ENCODE results near the gene TMEM121.
A peak's percentile ranks its signal among the peaks of the same experiment; 100 is the strongest.

TMEM121 gene

DNA sequence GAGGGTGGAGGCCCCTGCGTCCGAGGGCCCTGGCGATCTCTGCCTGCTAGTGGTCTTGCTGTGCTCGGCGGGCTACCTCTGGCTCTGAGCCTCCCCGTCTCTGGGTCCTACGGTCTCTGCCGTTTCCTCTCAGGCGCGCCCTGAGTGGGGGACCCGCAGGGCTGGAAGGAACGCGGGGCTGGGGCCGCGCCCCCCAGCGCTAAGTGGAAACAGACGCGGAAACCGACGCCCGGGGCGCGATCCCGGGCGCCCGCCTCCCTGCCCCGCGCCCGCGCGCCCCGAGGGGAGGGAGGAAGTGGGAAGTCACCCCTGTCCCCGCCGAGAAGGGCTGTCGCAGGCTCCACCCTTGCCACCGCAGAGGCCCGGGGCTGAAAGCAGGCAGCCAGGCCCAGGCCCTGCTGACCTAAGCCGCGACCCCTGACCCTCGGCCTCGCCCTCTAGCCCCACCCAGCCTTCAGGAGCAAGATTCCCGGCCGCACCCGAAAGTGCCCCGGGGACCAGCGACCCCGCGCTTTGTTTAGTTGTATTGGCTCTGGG lies 38.9 kb upstream of the TMEM121 start:
- DNase-seq, result peak; percentile 63 to 73

GRCh38 chr14:105487986-105488777 lies 38.2 kb upstream of the TMEM121 start:
- peak; percentile 39 to 47 for DNase-seq

DNA sequence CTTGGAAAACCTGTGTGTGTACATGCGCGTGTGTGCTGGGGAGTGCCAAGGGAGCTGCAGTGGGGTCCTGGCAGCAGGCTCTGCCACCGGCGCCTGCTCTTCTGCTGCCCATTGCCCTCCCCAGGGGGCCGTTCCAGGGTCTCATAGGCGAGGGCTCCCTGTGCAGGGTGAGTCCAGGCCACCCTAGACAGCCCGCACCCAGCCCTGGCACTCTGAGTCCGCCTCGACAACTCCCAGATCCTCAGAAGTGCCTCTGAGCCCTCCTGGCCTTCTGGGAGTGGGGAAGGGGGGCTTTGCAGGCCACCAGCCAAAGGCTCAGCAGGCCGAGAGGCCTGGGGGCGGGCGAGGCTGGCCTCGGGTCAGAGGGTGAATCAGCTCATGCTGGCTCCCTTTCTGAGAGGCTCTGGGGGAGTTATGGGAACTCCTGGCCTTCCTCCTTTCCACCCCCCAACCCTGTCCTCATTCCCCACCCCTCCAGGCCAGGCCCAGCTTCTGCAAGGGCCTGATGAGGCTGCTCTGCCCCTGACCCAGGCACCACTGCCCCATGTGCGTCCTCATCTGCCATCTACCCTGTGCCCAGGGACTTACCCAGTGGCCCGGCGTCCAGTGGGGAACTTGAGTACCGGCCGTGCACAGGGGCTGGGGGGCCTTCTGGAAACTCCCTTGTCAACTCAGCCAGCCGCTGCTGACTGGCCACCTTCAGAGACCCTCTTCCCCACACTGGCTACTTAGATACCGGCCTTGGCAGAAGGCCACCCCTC lies 37.4 kb upstream of the TMEM121 start:
- no peak for DNase-seq

DNA sequence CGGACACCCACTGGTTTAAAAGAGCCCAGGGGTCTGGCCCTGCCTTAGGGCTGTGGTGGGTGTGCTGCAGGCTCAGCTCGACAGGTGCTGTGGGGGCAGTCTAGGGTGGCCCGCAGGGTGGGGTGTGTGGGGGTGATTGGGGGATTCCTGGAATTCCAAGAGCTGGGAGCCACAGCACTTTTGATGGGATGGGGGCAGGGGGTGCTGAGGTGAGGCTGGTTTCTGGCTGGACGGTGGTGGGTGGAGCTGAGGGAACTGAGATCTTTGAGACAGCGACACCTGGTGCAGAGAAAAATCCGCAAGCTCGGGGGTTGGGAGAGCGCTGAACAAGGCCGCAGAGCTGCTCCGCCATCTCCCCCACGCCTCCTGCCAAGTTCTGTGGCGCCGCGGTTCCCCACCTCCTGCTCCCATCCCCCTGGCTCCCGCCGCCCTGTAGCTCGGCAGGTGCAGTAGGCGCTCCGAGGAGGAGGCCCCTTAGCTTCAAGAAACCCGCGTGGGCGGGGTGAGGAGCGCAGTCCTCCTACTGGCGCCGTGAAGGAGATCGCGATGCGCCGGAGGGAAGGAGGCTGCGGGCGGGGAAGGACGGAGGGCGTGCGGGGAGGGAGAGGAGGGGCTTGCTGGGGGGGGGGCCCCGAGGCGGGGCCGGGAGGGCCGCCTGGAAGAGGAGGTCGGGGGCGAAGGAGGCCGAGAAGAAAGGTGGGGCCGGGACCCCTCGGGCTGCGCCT lies 36.7 kb upstream of the TMEM121 start:
- peak; percentile 86 to 89 for DNase-seq

GRCh38 chr14:105490267-105490571 lies 36.2 kb upstream of the TMEM121 start:
- DNase-seq, result peak in 1 of 2 experiments; percentile 38

- DNase-seq, result peak; percentile 98 to 99
Observed at GRCh38 chr14:105490572-105491365, 35.6 kb upstream of the TMEM121 start, which contains the start of gene TEDC1. Gene TEDC1 (plus strand): TSS chr14:105491246. CDS start chr14:105491376, 130 bp downstream.

DNA sequence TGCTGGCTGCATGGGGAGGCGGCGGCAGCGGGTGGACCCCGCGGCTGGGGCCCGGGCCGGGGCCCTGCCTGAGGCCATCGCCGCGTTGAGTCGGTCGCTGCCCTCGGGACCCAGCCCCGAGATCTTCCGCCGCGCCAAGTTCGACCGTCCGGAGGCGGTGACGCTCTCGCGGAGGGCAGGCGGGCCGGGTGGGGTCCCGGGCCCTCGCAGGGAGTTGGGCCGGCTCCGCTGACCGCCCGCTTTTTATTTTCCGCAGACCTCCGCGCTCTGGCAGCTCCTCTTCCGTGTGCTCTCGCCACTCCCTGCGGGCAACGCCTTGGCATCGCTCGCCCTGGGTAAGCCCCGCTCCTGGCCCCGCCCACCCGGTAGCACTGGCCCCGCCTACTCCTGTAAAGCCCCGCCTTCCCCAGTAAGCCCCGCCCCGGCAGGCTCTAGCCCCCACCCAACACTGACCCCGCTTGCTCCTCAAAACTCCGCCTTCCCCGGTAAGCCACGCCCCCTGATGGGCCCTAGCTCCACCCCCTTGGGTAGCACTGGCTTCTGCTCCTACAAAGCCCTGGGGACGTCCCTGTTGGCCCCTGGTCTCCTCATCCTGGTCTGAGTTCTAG lies 34.9 kb upstream of the TMEM121 start:
- peak; percentile 94 to 96 for DNase-seq

DNA sequence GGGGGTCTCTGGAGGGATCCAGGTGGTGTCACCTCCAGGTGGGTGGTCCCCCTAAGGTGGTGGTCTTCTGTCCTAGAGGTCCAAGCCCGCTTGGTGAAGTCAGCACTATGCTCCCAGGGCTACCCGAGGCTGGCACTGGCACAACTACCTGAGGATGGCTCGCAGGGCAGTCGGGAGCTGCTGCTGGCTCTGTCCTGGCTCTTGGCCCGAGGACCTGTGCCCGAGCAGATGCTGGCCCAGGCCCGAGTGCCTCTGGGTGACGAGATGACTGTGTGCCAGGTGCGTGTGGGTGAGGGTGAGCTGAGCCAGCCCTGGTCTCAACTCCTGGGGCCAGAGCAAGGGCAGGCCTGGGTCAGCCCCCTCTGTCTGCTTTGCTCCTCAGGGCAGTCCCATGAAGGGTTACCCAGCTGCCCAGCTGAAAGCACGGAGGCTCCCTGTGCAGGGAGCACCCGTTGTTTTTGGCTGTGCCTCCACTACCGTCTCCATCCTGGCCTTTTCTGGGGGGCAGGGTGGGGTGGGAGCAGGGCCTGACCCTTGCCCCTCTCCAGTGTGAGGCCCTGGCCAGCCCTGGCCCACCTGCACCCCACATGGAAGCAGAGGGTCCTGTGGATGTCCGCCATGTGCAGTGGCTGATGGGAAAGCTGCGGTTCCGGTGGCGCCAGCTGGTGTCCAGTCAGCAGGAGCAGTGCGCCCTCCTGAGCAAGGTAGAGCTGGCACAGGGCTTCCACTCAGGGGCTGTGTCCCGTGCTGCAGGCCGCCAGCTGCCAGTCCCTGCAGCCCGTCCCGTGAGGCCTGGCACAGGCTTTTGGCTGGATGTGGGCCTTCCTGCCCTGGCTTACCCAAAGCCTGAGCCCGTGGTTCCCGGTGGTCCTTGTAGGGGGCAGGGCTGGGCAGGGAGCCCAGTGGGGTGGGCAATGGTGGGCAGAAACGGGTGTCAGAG lies 34.1 kb upstream of the TMEM121 start:
- no peak for DNase-seq

DNA sequence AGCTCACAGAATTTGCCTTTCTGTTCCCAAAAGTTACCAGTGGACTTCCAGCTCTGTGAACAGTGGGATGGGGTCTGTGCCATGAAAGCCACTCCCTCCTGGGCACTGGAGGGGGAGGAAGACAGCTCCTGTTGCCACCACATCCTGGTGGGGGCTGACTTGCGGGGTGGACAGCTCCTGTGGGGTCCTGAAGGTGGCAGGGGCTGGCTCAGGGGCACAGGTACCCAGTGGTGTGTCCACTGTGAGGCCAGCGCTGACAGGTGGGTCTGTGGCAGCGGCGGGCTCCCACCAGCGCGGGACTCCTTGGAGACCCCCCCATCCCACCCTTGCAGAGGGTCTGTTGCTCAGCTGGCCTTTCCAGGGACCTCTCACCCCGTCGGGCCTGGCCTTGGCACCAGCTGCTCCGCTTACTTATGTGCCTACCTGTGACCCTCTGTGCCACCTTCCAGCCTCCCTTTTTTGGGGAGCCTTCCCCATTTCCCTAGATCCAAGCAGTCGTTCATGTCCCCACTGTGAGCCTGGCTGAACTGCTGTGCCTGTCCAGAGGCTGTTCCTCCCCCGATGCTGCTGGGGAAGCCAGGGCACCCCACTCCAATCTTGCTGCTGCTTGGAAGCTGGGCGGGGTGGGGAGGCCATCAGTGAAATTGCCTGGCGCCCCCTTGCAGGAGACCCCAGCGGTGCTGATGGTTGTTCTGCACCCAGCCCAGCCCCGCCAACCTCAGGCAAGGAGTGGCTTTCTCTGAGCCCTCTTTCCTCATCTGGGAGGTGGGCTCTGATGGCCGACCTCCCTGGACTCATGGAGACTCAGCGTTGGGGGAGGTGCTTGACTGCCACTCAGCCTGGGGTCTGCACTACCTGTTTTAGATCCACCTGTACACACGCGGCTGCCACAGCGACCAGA lies 33.2 kb upstream of the TMEM121 start:
- no peak for DNase-seq

DNA sequence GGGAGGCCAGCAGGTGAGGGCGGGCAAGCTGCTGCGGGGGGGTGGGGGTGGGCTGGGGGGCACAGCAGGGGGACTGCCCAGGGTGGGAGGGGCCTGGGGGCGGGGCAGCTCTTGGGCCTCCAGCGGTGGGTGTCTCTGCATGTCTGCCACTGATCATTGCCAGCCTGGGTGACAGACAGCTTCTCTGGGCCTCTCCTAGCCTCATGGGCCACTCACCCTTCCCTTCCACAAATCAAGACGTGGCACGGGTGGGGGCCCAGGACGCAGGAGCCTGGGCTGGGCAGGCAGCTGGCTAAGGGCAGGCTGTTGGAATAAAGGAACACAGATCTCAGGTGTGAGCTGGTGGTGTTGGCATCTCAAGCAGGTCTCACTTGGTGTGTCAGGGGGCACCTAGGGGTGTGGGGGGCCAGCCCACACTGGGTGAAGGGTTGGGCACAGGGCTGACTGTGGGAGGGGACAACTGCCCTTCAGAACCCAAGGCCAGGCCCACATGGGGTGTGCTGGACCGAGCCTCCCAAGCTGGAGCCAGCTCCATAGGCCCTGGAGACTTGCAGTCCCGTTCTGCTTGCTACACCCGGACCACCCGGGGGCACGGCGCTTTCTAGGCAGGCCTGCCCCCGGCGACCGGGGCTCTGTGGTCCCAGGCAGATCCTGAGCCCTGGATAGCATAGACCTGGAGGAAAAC lies 32.3 kb upstream of the TMEM121 start:
- DNase-seq, result no peak

DNA sequence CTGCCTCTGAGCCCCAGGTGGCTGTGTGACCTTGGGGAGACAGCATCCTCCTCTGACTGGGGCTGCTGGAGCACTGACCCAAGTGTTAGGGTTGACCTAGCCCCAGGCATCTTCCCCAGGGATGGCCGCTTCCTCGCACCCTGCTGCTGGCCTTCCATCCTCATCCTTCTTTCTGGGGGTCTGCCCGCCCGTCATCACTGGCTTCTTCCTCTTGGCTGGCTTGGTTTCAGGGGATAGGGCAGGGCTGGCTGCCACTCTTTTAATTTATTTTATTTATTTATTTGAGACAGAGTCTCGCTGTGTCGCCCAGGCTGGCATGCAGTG lies 31.8 kb upstream of the TMEM121 start:
- DNase-seq, result no peak

DNA sequence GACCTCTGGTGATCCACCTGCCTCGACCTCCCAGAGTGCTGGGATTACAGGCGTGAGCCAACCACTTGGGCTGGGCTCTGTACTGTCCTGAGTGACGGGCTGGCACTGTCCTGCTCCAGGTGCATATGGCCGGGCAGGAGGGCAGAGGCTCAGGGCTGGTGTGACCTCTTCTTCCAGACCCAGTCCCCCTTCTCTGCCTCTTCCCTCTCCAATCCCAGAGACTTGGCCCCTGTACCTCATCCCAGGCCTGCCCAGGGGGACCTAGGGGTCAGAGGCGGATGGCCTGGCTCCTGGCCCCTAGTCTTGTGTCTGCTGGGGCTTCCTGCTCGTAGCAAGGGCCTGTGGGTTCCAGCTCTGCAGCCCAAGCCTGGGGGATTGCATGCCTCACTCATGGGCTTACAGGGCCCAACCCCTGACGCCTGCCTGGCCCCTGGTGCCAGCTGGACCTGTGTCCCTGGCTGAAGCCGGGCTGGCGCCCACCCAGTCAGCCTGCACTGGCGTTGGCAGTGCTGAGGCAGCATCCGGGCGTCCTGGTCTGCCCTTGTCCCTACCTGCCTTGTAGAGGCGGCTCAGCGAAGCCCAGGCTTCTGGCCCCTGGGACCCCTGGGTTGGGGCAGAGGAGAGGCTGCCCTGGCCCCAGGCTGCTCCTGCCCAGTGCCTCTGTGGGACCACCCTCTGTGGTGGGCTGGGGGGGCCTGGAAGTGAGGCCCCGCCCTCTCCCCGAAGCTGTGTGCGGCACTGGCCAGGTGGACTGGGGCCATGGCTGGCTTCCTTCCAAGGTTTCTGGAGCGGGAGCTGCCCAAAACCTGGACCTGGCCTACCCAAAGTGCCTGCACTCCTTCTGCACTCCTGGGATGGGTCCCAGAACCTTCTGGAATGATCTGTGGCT lies 31.0 kb upstream of the TMEM121 start:
- no peak for DNase-seq

DNA sequence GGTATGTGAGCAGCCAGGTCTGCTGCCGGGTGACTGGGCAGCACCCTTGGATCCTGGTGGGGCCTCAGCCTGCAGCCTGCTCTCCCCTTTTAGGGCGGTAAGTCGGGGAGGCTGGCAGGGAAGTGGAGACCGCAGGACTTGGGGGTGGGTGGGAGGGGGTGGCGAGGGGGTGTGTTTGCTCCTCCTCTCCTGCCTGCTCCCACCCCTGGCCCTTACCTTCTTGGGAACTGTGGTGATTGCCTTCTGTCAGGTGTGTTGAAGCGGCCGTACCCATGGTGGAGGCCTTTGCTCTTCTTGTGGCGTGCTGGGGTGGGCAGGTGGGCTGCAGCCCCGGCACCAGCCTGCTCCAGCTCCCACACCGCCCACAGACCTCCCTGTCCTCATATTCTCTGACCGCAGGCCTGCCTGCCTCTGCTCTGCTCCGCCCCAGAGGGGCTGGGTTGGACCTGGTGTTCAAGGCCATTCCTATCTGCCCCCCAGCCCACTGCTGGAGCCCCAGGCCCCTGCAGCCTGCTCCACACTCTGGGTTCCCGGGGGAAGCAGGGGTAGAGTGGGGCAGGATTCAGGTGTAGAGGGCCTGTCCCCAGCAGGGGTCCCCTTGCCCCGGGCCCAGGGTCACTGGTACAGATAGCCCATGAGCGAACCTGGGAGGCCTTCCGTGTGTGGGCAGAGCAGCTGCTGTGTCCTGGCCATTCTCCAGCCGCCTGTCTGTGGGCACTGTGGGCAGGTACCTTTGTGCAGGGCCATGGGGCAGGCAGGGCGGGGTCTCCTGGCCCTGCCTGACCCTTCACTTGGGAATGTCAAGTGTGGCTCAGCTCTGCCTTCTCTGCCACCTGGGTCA lies 30.2 kb upstream of the TMEM121 start:
- DNase-seq, result no peak

- no peak for DNase-seq
Observed at GRCh38 chr14:105496831-105497591, 29.4 kb upstream of the TMEM121 start.

GRCh38 chr14:105497671-105498429 lies 28.5 kb upstream of the TMEM121 start:
- DNase-seq, result no peak
